IMR-90 (cell line): Measurements from ENCODE around the gene ATPAF2. TPM values are rescaled to one million over a fixed set of nuclear protein-coding genes. Genes with fewer than 3 reads are reported as not detected.

Source experiments
- ATAC-seq: fragments of 200-7000 bp; cut with Tn5 transposase; 2 replicates; pipeline ENCODE4 v1.9.1; 2020; ENCODE audit warnings: low read depth, mild to moderate bottlenecking, moderate library complexity
- BruUV-seq: library from RNA; stranded (reverse); fragments of 400-500 nt; replicated peaks from 2 replicates; lab custom pipeline; 2021; lab: Mats Ljungman, UMichigan
- CTCF ChIA-PET: fragments of 300-600 bp; formaldehyde crosslinking; extraction: SDS; loops from one replicate; lab custom pipeline; 2021; ENCODE audit warnings: antibody characterized with exemption; lab: Yijun Ruan, JAX
- POLR2A ChIA-PET: fragments of 300-600 bp; sonication (Branson Sonifier 250); formaldehyde crosslinking; loops from one replicate; lab custom pipeline; 2022; ENCODE audit warnings: antibody characterized with exemption; ENCODE audit not compliant: unreplicated experiment; lab: Charles Lee
- DNase-seq: peaks from one replicate; pipeline ENCODE4 v3.0.0; 2013
- H2AFZ ChIP-seq: replicated peaks from 2 replicates; pipeline ENCODE3; 2013; ENCODE audit warnings: low read length, mild to moderate bottlenecking; ENCODE audit not compliant: poor library complexity
- H2AK5ac ChIP-seq: 2 replicates; pipeline ENCODE4 v1.6.1; 2013; ENCODE audit warnings: low read depth, low read length, inconsistent platforms
- H2AK9ac ChIP-seq: replicated peaks from 2 replicates; pipeline ENCODE3; 2013; ENCODE audit warnings: mild to moderate bottlenecking, low read depth, low read length, moderate library complexity; ENCODE audit not compliant: poor library complexity
- H2BK120ac ChIP-seq: 2 replicates; pipeline ENCODE4 v1.6.1; 2013; ENCODE audit warnings: low read depth, low read length, inconsistent platforms
- H2BK15ac ChIP-seq: 3 replicates; pipeline ENCODE4 v1.6.1; 2013; ENCODE audit warnings: low read depth, low read length, inconsistent platforms
- H2BK20ac ChIP-seq: 2 replicates; pipeline ENCODE4 v1.6.1; 2013; ENCODE audit warnings: low read depth, mild to moderate bottlenecking, inconsistent platforms, low read length, moderate library complexity
- H2BK5ac ChIP-seq: 2 replicates; pipeline ENCODE4 v1.6.1; 2013; ENCODE audit warnings: mild to moderate bottlenecking, low read depth, low read length, inconsistent platforms; ENCODE audit not compliant: poor library complexity, severe bottlenecking
- H3K14ac ChIP-seq: replicated peaks from 2 replicates; pipeline ENCODE4 v1.6.1; 2013; ENCODE audit warnings: low read depth, low read length, inconsistent platforms
- H3K18ac ChIP-seq: 2 replicates; pipeline ENCODE4 v1.6.1; 2013; ENCODE audit warnings: low read depth, low read length, control low read depth
- H3K23ac ChIP-seq: 2 replicates; pipeline ENCODE4 v1.6.1; 2013; ENCODE audit warnings: low read depth, low read length, inconsistent platforms
- H3K27ac ChIP-seq: 2 replicates; pipeline ENCODE4 v1.5.1; 2013; ENCODE audit warnings: mild to moderate bottlenecking, control low read depth, low read length; ENCODE audit not compliant: insufficient read depth
- H3K27me3 ChIP-seq: 2 replicates; pipeline ENCODE4 v1.6.1; 2013; ENCODE audit warnings: low read length; ENCODE audit not compliant: control insufficient read depth, insufficient read depth
- H3K36me3 ChIP-seq: 2 replicates; pipeline ENCODE4 v1.6.1; 2013; ENCODE audit warnings: low read length, mixed read lengths; ENCODE audit not compliant: control insufficient read depth, insufficient read depth
- H3K4ac ChIP-seq: 2 replicates; pipeline ENCODE4 v1.6.1; 2013; ENCODE audit warnings: low read depth, low read length, inconsistent platforms
- H3K4me1 ChIP-seq: 2 replicates; pipeline ENCODE4 v1.6.1; 2013; ENCODE audit warnings: low read length, mixed read lengths; ENCODE audit not compliant: control insufficient read depth, insufficient read depth
- H3K4me2 ChIP-seq: 2 replicates; pipeline ENCODE4 v1.6.1; 2013; ENCODE audit warnings: low read depth, mild to moderate bottlenecking, control low read depth, low read length, moderate library complexity
- H3K4me3 ChIP-seq: 2 replicates; pipeline ENCODE4 v1.5.1; 2013; ENCODE audit warnings: low read depth, mild to moderate bottlenecking, control low read depth, low read length, moderate library complexity; ENCODE audit not compliant: insufficient read depth
- H3K56ac ChIP-seq: 2 replicates; pipeline ENCODE4 v1.6.1; 2013; ENCODE audit warnings: low read length, inconsistent platforms; ENCODE audit not compliant: insufficient read depth; ENCODE audit errors: extremely low read depth
- H3K79me1 ChIP-seq, 2 experiments: 2 replicates each; pipeline ENCODE4 v1.6.1; 2013; ENCODE audit warnings: low read length in 2 of 2, inconsistent platforms in 1 of 2, low read depth in 1 of 2
- H3K9ac ChIP-seq: 2 replicates; pipeline ENCODE4 v1.6.1; 2013; ENCODE audit warnings: low read depth, low read length, control low read depth
- H3K9me1 ChIP-seq: 2 replicates; pipeline ENCODE4 v1.6.1; 2013; ENCODE audit warnings: low read length, inconsistent platforms; ENCODE audit not compliant: insufficient read depth
- H3K9me3 ChIP-seq: 2 replicates; pipeline ENCODE4 v1.6.1; 2013; ENCODE audit warnings: low read length; ENCODE audit not compliant: control insufficient read depth, insufficient read depth
- H4K20me1 ChIP-seq: 2 replicates; pipeline ENCODE4 v1.6.1; 2013; ENCODE audit warnings: low read length, inconsistent platforms; ENCODE audit not compliant: insufficient read depth
- H4K5ac ChIP-seq: 2 replicates; pipeline ENCODE4 v1.6.1; 2013; ENCODE audit warnings: mild to moderate bottlenecking, low read depth, low read length, control low read depth
- H4K8ac ChIP-seq, 2 experiments: 2 replicates each; pipeline ENCODE4 v1.6.1; 2013; ENCODE audit warnings: low read depth in 2 of 2, low read length in 2 of 2, control low read depth in 1 of 2, inconsistent platforms in 1 of 2
- H4K91ac ChIP-seq: 2 replicates; pipeline ENCODE4 v1.6.1; 2013; ENCODE audit warnings: low read depth, low read length, inconsistent platforms; ENCODE audit not compliant: insufficient read depth
- BHLHE40 ChIP-seq: fragments of 150-350 bp; IDR thresholded peaks from 2 replicates; pipeline ENCODE4 v1.6.1; 2016; ENCODE audit warnings: mild to moderate bottlenecking, low read depth, low read length
- MAFK ChIP-seq: IDR thresholded peaks from 2 replicates; pipeline ENCODE4 v1.6.1; 2012; ENCODE audit warnings: low read depth, low read length, improper control_type of control experiment
- MXI1 ChIP-seq: IDR thresholded peaks from 2 replicates; pipeline ENCODE4 v1.6.1; 2012; ENCODE audit warnings: low read depth, mild to moderate bottlenecking, low read length, moderate library complexity, borderline replicate concordance
- RCOR1 ChIP-seq: IDR thresholded peaks from 2 replicates; pipeline ENCODE4 v1.6.1; 2012; ENCODE audit warnings: mild to moderate bottlenecking, low read length, improper control_type of control experiment; ENCODE audit not compliant: insufficient replicate concordance
- SMC3 ChIP-seq: fragments of 150-350 bp; IDR thresholded peaks from 2 replicates; pipeline ENCODE4 v1.6.1; 2016; ENCODE audit warnings: low read depth, mild to moderate bottlenecking, antibody characterized with exemption, low read length, moderate library complexity
- WGBS, 2 experiments: methylation state at CpG; one replicate each; pipeline versions ENCODE4 v1.1.5 to v1.1.7; 2013; ENCODE audit warnings: missing lambda C conversion rate in 2 of 2; ENCODE audit not compliant: insufficient read length in 1 of 2; ENCODE audit errors: extremely low coverage in 2 of 2; 5-methylcytosine and 5-hydroxymethylcytosine counted together
- dilution Hi-C: fragments of 300-500 bp; cut with HindIII; formaldehyde crosslinking; loops from one replicate; pipeline ENCODE4 v1.14.3; 2018; ENCODE audit warnings: low sequenced_read_pairs; ENCODE audit not compliant: unreplicated experiment
- in situ Hi-C: fragments of 300-500 bp; cut with MboI; formaldehyde crosslinking; loops from 3 replicates; pipeline ENCODE4 v1.14.3; 2019; ENCODE audit warnings: low sequenced_read_pairs, inconsistent platforms, mixed read lengths
- intact Hi-C: fragments of 100-400 bp; cut with micrococcal nuclease; formaldehyde crosslinking; loops from 2 replicates; pipeline ENCODE4 v1.10.0; 2022
- polyA plus RNA-seq, 3 experiments: library from polyadenylated mRNA; depleted of rRNA; stranded (reverse); fragments of >200 nt; gene quantifications; 2 replicates each; pipeline ENCODE4 v1.2.3, GENCODE V29; 2012; ENCODE audit warnings: low replicate concordance in 1 of 3
- total RNA-seq: library from RNA; depleted of rRNA; stranded (reverse); fragments of >200 nt; gene quantifications from 2 replicates; pipeline ENCODE4 v1.2.3, GENCODE V29; 2012
- TF ChIP-seq, protein P1 (sequence below): fragments of 150-350 bp; IDR thresholded peaks from 2 replicates; pipeline ENCODE4 v1.6.1; 2017; ENCODE audit warnings: mild to moderate bottlenecking, antibody characterized with exemption, low read length, low read depth

Gene ATPAF2
- total and polyA plus RNA-seq, 2 of the 4 experiments (the other 2 are of a cell fraction): 19.5 to 27.6 TPM

DNA sequence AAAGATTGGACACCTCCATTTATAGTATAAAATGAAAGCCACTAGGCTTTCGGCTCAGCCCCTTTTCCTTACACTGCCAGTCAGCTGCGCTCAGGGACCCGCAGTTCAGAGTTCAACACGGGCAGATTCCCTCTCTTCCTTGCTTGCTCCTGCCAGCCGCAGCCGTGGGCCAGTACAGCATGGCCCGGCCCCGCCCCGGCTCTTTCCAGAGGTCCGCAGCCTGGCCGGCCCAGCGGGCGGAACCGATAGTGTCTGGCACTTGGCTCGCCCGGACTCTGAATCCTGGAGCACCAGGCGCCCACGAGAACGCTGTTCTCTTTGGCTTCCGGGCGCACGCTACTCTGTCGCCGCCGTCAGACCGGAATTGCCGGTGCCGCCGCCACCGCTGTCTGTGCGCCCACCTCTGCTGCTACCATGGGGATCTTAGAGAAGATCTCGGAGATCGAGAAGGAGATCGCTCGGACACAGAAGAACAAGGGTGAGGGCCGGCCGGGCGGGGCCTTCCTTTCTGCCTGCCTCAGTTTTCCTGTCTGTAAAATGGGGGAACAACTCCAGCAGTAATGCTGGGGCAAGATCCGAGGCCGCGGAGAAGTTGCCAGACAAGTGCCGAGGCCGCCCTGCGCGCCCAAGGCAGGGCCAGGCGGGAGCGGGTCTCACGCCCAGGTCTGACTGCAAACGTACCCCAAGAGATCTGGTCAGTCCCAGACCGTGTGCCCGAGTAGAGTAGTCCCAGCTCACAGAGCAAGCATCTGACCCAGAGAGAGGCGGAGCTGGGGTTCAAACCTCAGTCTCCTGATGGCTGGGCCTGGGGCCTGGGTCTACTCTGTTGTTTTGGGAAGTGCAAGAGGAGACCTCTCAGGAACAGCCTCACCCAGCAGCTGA, 48.9 kb upstream of the ATPAF2 start, which contains the start of gene DRG2 (continued):
- no peak for TF ChIP-seq MAFK
- TF ChIP-seq MXI1: peak; percentile 93

- in situ Hi-C loops (no loop called here), intact Hi-C loops (no loop called here), dilution Hi-C loops (no loop called here)
- Histone ChIP-seq H3K4me3 (no peak overlapping the region), H3K4me1 (peaks cover 7% of the 10 kb centered on the region), H3K9ac (no peak overlapping the region), H2BK120ac (no peak overlapping the region), H3K4me2 (no peak overlapping the region), H3K9me1 (peaks cover 4% of the 10 kb centered on the region; the same call in 1 of the 2 replicates), H4K20me1 (peaks cover 1% of the 10 kb centered on the region; the same call in 1 of the 2 replicates), H3K23ac (no peak overlapping the region), H3K56ac (no peak overlapping the region), H4K8ac (no peak overlapping the region), H3K79me1 (peaks cover 11 to 19% of the 10 kb centered on the region in 2 experiments), H3K27me3 (peaks cover 4% of the 10 kb centered on the region), H3K9me3 (0 out of 2 replicates have a peak, but pooled peaks cover under 1% of the 10 kb centered on the region), H2AK9ac (no peak overlapping the region), H2AK5ac (no peak overlapping the region), H3K27ac (no peak overlapping the region), H3K4ac (no peak overlapping the region), H2BK15ac (no peak overlapping the region), H3K18ac (no peak overlapping the region), H3K36me3 (no peaks in the 10 kb centered on the region), H4K5ac (no peak overlapping the region), H4K91ac (no peak overlapping the region), H3K14ac (no peak overlapping the region), H2AFZ (no peak overlapping the region), H2BK20ac (no peak overlapping the region), H2BK5ac (no peak overlapping the region)
- DNase-seq (no peak), ATAC-seq (no peak)
- no CpG with 5 or more reads among the region's 4 CpGs for WGBS, 2 experiments
- no TSS peak for BruUV-seq
- TF ChIP-seq MAFK (no peak), SMC3 (no peak), RCOR1 (no peak), BHLHE40 (no peak), MXI1 (no peak)
- TF ChIP-seq, protein P1, sequence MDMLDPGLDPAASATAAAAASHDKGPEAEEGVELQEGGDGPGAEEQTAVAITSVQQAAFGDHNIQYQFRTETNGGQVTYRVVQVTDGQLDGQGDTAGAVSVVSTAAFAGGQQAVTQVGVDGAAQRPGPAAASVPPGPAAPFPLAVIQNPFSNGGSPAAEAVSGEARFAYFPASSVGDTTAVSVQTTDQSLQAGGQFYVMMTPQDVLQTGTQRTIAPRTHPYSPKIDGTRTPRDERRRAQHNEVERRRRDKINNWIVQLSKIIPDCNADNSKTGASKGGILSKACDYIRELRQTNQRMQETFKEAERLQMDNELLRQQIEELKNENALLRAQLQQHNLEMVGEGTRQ: no peak
- CTCF ChIA-PET: no interaction called here
- POLR2A ChIA-PET: no interaction called here
Measured at GRCh38 chr17:18084256-18084655, 45.3 kb upstream of the ATPAF2 start.
